SK-MEL-5 (cell line): ENCODE data around the gene CCDC85A. TPM values are rescaled to one million over a fixed set of nuclear protein-coding genes. Genes with fewer than 3 reads are reported as not detected.

Source experiments
- DNase-seq: peaks from one replicate; pipeline ENCODE4 v3.0.0-alpha.2; 2016; ENCODE audit warnings: low read depth, low spot score
- in situ Hi-C: cut with HindIII; loops from 2 replicates; pipeline ENCODE4 v1.10.0; 2016; ENCODE audit warnings: low sequenced_read_pairs, high pct_unique_total_duplicates, low pct_unique_long_range_greater_than_20kb
- total RNA-seq: library from RNA; depleted of rRNA; stranded (reverse); fragments of >200 nt; shearing (Covaris generic); gene quantifications from 2 replicates; pipeline ENCODE4 v1.2.3, GENCODE V29; 2014

Gene CCDC85A
- total RNA-seq, 1 experiment from 2014 or later, result not detected

DNA sequence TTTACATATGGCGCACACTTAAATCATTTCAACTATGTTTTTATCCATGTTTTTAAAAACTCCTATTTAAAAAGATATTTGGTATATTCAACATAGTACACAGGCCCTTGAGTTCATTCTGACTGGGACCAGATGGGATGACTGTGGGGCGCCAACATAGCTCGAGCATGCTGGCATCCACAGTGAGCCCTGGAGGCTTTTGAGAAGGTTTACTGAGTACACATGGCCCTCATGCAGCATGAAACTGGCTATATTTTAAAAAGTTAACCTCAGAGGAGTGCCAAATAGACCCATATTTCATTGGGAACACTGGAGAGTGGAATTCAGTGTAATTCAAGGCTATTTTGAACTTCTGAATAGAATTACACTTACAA lies 83.6 kb downstream of the CCDC85A start:
- in situ Hi-C loops, result no loop called here
- no peak for DNase-seq

DNA sequence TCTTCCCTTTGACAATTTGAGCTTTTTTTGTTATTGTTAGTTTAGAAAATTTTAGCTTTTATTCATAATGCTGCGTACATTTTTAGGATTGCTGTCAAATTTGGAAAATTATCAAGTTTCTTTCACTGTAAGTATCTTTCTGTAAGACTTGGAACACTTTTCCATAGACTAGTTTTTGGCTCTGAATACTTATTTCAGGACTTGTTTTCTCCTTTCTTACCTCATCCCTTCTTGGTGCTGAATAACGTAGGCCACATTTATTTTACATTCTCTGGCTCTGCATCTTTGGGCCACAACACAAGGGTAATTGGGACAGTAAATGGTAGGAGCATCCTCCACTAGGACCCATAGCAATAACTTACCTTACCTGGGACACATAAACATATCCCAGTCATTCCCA lies 85.1 kb downstream of the CCDC85A start:
- in situ Hi-C loops, result no loop called here

DNA sequence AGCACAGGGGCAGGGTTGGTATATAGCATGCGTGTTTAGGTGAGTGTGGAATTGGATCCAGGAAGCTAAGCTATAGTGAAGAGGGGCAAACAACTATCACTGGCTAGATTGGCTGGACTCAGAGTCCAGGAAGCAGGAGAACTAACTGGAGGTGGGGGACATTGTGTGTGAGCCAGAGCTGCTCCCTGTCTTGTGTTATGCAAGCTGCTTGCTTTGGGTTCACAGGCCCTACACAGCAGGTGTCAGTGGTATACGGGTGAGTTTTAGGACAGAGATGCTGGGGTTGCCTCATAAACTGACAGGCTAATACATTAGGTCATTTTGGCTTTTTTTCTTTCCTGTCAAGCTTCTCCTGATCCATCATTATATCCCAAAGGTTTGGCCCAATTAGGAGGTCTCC lies 87.5 kb downstream of the CCDC85A start:
- no peak for DNase-seq
- in situ Hi-C loops, result no loop called here

More for the DNA sequence above, 85.1 kb downstream of the CCDC85A start:
- no peak for DNase-seq

DNA sequence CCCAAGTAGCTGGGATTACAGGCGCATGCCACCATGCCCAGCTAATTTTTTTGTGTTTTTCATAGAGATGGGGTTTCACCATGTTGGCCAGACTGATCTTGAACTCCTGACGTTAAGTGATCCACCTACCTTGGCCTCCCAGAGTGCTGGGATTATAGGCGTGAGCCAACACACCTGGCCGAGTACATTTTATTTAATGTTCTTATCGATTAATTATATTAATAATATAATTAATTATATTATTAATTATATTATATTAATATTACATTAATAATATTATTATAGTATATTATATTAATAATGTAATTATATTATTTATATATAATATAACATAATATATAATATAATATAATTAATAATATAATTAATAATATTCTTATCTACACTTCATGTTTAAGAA lies 101.4 kb downstream of the CCDC85A start:
- DNase-seq, result no peak
- in situ Hi-C loops, result no loop called here

DNA sequence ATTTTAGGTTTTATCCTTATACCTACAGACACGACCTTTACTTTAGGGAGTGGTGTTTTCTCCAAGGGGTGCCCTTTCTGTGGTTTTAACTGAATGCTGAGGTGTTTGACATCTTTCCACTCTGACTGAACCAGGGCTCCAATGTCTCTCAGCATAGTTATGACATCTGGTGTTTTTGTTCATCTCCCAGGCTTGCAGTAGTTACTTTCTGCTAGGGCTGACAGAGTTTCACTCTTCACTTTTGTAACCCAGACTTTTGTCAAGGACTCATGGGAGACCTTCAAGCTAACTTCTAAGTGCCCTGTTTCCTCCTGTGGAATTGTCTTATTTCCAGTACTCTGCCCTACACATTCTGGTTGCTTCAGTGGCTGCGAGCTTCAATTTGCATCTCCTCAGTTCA lies 103.1 kb downstream of the CCDC85A start:
- DNase-seq, result no peak
- in situ Hi-C loops, result no loop called here

- no peak for DNase-seq
- in situ Hi-C loops, result no loop called here
These were observed 103.7 kb downstream of the CCDC85A start for GRCh38 chr2:56287508-56287907.

GRCh38 chr2:56287974-56288373 lies 104.2 kb downstream of the CCDC85A start:
- DNase-seq, result no peak
- in situ Hi-C loops, result no loop called here

DNA sequence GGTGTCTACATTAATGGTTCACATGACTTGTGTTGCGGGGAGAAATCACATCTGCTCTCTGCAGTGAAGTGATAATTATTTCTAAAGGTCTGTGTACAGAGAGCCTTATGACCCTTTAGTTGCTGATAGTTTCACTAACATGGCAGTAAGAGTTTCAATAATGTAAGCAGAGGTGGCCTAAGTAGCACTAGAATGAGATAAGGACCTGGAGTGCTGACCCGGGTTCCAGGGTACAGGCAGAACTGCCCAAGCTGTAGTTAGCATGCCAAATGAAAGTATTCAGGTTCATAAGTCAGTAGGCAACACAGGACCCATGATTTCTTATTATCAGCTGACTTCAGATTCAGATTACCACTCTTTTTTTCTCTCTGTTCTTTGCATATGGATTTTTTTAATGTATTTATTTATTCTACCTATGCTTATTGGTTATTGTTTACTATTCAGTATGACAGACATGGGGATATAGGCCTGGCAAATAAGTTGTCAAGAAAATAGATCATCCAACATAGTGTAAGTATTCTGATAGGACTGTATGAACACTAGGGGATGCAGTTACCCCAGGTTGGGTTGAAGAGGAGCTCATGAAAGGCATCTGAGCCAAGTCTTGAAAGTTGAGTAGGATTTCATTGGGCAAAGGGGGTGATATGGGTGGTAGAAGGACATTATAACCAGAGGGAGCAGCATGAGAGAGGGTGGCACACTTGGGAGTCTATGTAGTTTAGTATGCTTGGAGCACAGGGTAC lies 105.2 kb downstream of the CCDC85A start:
- peak; percentile 9 for DNase-seq
- in situ Hi-C loops, result no loop called here

GRCh38 chr2:56291711-56292110 lies 107.9 kb downstream of the CCDC85A start:
- DNase-seq, result no peak
- in situ Hi-C loops, result no loop called here

GRCh38 chr2:56292951-56293350 lies 109.2 kb downstream of the CCDC85A start:
- no peak for DNase-seq
- in situ Hi-C loops, result no loop called here

DNA sequence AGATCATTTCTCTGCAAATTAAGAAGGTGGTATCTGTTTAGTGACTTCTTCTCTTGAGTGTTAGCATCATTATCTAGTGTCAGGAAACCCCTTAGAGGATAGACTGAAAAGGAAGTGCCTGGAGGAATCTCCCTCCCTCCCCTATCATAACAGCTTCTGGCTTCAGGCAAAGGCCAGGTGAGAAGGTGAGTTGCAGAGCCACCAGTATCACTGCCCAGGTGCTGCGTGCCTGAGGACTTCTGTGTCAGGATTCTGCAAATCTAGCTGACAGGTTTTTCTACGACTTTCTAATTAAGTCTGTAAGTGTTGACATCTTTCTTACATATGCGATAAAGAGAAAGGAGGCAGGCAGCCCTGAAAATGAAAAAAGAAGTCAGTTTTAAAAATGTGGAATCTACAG lies 111.9 kb downstream of the CCDC85A start:
- DNase-seq, result no peak
- in situ Hi-C loops, result no loop called here

GRCh38 chr2:56297671-56298070 lies 113.9 kb downstream of the CCDC85A start:
- no peak for DNase-seq
- in situ Hi-C loops, result no loop called here

DNA sequence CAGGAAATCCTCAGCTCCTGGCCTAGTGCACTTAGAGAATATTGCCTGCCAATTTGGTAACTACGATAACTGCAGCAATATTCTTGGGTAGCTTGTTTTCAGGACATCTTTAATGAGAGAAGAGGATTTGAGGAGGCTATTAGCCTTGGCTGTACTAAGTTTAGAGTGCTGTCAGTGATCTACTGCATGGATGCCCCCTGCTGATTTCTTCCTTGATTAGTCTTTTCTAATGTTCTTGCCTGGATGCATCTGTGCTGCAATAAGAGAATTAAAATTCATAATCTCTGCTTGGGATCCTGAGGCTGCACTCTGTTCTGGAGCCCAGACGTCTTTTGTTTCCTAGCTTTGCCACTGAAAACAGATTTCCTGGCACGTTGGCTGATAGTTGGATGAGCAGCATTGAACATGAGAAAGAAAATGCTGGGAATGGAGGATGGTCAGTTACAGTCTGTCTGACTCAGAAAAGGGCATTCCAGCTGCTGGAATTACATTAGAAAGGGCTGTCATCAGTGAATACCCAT lies 115.4 kb downstream of the CCDC85A start:
- in situ Hi-C loops, result no loop called here
- DNase-seq, result no peak

DNA sequence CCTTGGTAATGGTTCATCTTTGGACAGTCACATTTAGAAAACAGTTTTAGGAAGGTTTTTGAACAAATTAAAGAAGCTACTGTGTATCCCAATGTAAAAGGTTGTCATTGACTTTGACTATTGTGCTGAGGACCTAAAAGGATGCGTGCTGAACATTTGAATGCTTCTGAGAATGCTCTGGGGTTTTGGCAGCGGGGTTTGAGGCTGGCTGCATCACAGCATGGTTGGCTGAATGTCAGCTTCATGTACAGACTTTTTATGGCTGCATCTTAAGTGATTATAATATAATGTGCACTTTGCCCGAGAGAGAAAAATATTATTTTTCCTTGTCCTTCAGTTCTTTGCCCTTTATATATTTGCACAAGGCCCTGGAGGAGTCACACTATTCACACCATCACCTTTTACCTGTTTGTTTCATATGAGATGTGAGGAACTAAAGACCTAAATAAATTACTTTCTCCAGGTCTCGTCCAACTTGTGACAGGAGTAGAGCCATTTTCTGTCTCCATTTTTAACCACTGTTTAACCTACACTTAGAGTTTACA lies 125.9 kb downstream of the CCDC85A start:
- no peak for DNase-seq
- in situ Hi-C loops, result no loop called here

DNA sequence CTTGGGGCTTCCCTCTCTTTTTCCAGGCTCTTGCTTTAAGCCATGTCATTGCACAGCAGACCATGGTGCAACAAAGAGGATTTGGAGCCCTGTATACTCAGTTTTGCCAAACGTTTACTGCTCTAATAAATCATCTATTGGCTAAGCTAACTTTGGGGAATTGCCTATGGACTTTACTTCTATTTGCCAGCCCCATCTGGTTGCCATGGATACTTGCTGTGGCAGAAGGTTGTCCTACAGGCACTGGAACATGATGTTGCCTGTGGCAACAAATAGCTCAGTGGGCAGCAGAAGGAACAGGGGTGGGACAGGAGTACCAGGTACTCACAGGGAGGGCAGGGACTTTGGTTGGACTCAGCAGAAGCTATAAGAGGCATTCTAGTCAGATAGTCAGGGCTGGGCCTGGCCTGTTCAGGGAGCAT lies 129.7 kb downstream of the CCDC85A start:
- no peak for DNase-seq
- in situ Hi-C loops, result no loop called here

GRCh38 chr2:56314371-56314770 lies 130.6 kb downstream of the CCDC85A start:
- in situ Hi-C loops, result no loop called here
- DNase-seq, result no peak

DNA sequence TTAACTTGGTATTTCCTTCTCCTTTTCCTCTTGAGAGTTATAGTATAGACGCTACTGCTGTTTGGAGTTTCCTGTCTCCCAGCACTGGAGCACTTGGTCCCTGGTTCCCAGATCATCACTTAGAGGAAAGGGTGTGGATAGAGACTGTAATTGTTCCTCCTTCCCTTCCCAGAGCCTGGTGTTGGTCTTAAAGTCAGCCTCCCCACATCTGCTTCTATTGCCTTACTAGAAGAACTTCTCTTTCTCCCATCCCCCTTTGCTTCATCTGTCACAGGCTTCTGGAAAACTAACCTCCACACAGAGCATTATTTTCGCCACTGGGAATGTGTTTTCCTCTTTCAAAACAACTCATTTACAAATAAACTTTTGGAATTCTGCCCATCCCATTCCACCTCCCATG lies 131.0 kb downstream of the CCDC85A start:
- in situ Hi-C loops, result no loop called here
- no peak for DNase-seq

GRCh38 chr2:56315376-56315775 lies 131.6 kb downstream of the CCDC85A start:
- in situ Hi-C loops, result no loop called here
- DNase-seq, result no peak

DNA sequence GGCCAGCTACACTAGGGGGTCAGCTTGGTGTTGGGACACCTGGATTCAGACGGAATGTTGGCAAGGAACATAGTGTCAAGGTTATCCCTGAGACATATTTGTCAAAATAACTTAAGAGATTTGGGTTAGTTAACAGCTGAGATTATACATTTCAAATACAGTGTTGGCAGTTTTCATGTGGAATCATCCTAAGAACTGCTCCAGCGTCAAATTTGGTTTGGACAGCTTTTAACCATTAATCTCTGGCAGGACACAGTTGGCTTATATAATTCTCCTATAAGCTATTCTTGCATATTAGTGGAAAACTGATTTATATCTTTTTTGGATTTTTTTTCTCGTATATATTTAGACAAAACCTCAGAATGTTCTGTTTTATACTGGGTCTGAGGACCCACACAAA lies 132.2 kb downstream of the CCDC85A start:
- DNase-seq, result no peak
- in situ Hi-C loops, result no loop called here
